ENCODE results near the gene ROBO4.

- TF ChIP-seq CTCF (IDR thresholded peaks at IDR 0.05; ENCODE audit: low read length) (no peak), EZH2 (optimal IDR thresholded peaks at IDR 0.05; ENCODE audit: low read depth, low read length) (no peak), EZH2phosphoT487 (IDR thresholded peaks at IDR 0.05; ENCODE audit: low read length) (no peak)
Measured at GRCh38 chr11:124917115-124917637, 19.5 kb upstream of the ROBO4 start.
